Neural cell (in vitro differentiated cells): ENCODE data around the gene TEAD4.

Source experiments
- EP300 ChIP-seq: fragments of 450-650 bp; conservative IDR thresholded peaks from 2 replicates; pipeline ENCODE4 v1.6.1; 2014; ENCODE audit warnings: antibody characterized with exemption, mild to moderate bottlenecking, moderate library complexity; ENCODE audit not compliant: poor library complexity, severe bottlenecking
- MXI1 ChIP-seq: fragments of 450-650 bp; conservative IDR thresholded peaks from 2 replicates; pipeline ENCODE4 v1.6.1; 2014; ENCODE audit warnings: antibody characterized with exemption, mild to moderate bottlenecking; ENCODE audit not compliant: poor library complexity, severe bottlenecking
- RAD21 ChIP-seq: fragments of 450-650 bp; conservative IDR thresholded peaks from 2 replicates; pipeline ENCODE4 v1.6.1; 2014; ENCODE audit warnings: antibody characterized with exemption, mild to moderate bottlenecking, moderate library complexity
- TAF1 ChIP-seq: IDR thresholded peaks from 2 replicates; pipeline ENCODE4 v1.6.1; 2012; ENCODE audit warnings: low read depth
- TF ChIP-seq, protein P1 (sequence below): fragments of 450-650 bp; IDR thresholded peaks from 2 replicates; pipeline ENCODE4 v1.5.1; 2014; ENCODE audit warnings: antibody characterized with exemption, mild to moderate bottlenecking, moderate library complexity; ENCODE audit not compliant: poor library complexity, severe bottlenecking

DNA sequence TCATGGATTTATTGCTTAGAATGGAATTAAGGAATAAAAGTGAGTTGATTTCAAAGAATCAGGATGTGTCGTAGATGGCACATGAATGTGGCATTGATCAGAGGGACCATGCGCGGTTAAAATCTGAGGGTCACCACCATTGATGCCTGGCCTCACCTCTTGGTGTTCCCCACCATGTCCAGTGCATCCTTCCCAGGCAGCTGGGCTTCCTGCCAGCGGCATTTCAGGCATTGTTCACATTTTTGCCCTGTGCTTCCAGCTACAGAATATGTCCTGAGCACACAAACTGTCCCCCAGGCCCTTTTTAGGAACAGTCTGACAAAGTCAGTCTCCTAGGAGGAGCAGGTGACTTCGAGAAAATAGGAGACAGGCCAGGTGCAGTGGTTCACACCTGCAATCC lies 76.0 kb downstream of the TEAD4 start:
- TF ChIP-seq, protein P1, sequence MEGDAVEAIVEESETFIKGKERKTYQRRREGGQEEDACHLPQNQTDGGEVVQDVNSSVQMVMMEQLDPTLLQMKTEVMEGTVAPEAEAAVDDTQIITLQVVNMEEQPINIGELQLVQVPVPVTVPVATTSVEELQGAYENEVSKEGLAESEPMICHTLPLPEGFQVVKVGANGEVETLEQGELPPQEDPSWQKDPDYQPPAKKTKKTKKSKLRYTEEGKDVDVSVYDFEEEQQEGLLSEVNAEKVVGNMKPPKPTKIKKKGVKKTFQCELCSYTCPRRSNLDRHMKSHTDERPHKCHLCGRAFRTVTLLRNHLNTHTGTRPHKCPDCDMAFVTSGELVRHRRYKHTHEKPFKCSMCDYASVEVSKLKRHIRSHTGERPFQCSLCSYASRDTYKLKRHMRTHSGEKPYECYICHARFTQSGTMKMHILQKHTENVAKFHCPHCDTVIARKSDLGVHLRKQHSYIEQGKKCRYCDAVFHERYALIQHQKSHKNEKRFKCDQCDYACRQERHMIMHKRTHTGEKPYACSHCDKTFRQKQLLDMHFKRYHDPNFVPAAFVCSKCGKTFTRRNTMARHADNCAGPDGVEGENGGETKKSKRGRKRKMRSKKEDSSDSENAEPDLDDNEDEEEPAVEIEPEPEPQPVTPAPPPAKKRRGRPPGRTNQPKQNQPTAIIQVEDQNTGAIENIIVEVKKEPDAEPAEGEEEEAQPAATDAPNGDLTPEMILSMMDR = no peak
- TF ChIP-seq RAD21 (no peak), MXI1 (no peak), EP300 (no peak), TAF1 (no peak)
